HepG2 (cell line): ENCODE measurements around the gene GRB2. TPM values are rescaled to one million over a fixed set of nuclear protein-coding genes. Genes with fewer than 3 reads are reported as not detected.
A peak's percentile ranks its signal among the peaks of the same experiment; 100 is the strongest.

Source experiments
- ASH2L ChIP-seq: fragments of 300-600, 200-600 bp; sonication (generic); IDR thresholded peaks from 2 replicates; pipeline ENCODE4 v1.7.0; 2017; ENCODE audit warnings: low read depth, mild to moderate bottlenecking, moderate library complexity, mixed read lengths, low read length; ENCODE audit not compliant: insufficient read length
- ELF3 ChIP-seq: IDR thresholded peaks from 2 replicates; pipeline ENCODE4 v1.6.1; 2016; ENCODE audit warnings: missing genetic modification reagents, missing compliant biosample characterization
- GZF1 ChIP-seq: sonication (generic); formaldehyde crosslinking; IDR thresholded peaks from 2 replicates; pipeline ENCODE4 v1.5.1; 2020; ENCODE audit warnings: mild to moderate bottlenecking, missing genetic modification reagents
- KDM5A ChIP-seq: fragments of 200-600 bp; sonication (generic); IDR thresholded peaks from 2 replicates; pipeline ENCODE4 v1.7.0; 2018; ENCODE audit warnings: antibody characterized with exemption, mild to moderate bottlenecking, low read length, borderline replicate concordance
- RFX1 ChIP-seq: fragments of 450-650 bp; IDR thresholded peaks from 2 replicates; pipeline ENCODE4 v1.6.1; 2017
- SKI ChIP-seq: fragments of 450-650 bp; IDR thresholded peaks from one replicate; pipeline ENCODE4 v1.6.1; 2018; ENCODE audit warnings: mild to moderate bottlenecking; ENCODE audit not compliant: partially characterized antibody
- STAT6 ChIP-seq: sonication (generic); formaldehyde crosslinking; IDR thresholded peaks from 2 replicates; pipeline ENCODE4 v1.4.0; 2020; ENCODE audit warnings: missing genetic modification reagents, mild to moderate bottlenecking, borderline replicate concordance
- TSC22D2 ChIP-seq: sonication (generic); formaldehyde crosslinking; IDR thresholded peaks from 2 replicates; pipeline ENCODE4 v1.5.1; 2020; ENCODE audit warnings: missing genetic modification reagents, mild to moderate bottlenecking, borderline replicate concordance
- ZBTB20 ChIP-seq: sonication (generic); formaldehyde crosslinking; IDR thresholded peaks from 2 replicates; pipeline ENCODE4 v1.8.1; 2023; ENCODE audit warnings: missing genetic modification reagents, low read depth, mild to moderate bottlenecking, borderline replicate concordance
- ZFP1 ChIP-seq: IDR thresholded peaks from 2 replicates; pipeline ENCODE4 v1.6.1; 2016
- ZFP36L1 ChIP-seq: sonication (generic); formaldehyde crosslinking; IDR thresholded peaks from 2 replicates; pipeline ENCODE4 v1.8.0; 2022; ENCODE audit warnings: mild to moderate bottlenecking, missing genetic modification reagents, moderate library complexity
- ZKSCAN1 ChIP-seq: fragments of 150-350 bp; IDR thresholded peaks from 2 replicates; pipeline ENCODE4 v1.6.1; 2014; ENCODE audit warnings: low read length
- ZNF160 ChIP-seq: sonication (generic); formaldehyde crosslinking; IDR thresholded peaks from 2 replicates; pipeline ENCODE4 v1.8.0; 2022; ENCODE audit warnings: mild to moderate bottlenecking, inconsistent platforms, missing genetic modification reagents
- ZNF44 ChIP-seq: sonication (generic); formaldehyde crosslinking; IDR thresholded peaks from 2 replicates; pipeline ENCODE4 v1.5.1; 2020; ENCODE audit warnings: mild to moderate bottlenecking, missing genetic modification reagents
- ZNF558 ChIP-seq: sonication (generic); formaldehyde crosslinking; IDR thresholded peaks from 2 replicates; pipeline ENCODE4 v1.9.0; 2022; ENCODE audit warnings: mild to moderate bottlenecking, missing genetic modification reagents, borderline replicate concordance
- ZSCAN29 ChIP-seq: sonication (generic); formaldehyde crosslinking; conservative IDR thresholded peaks from 2 replicates; pipeline ENCODE4 v1.4.0; 2020; ENCODE audit warnings: mild to moderate bottlenecking, missing genetic modification reagents
- polyA plus RNA-seq, 8 experiments: library from polyadenylated mRNA; depleted of rRNA in 3 of 8; stranded (reverse) in 7 of 8; unstranded in 1 of 8; fragments of >200 nt; fragmentation: Illumina TruSeq in 4 of 8; extraction: Trizol in 4 of 8; gene quantifications; 2 replicates each; pipeline versions ENCODE4 v1.2.1 to v1.2.3, GENCODE V29; 2011 to 2016; ENCODE audit warnings: low read depth in 4 of 8, missing spikeins in 1 of 8, mixed read lengths in 1 of 8; ENCODE audit not compliant: insufficient read depth in 1 of 8
- total RNA-seq, 5 experiments: library from RNA; depleted of rRNA; stranded (reverse); fragments of >200 nt; fragmentation: Illumina TruSeq; extraction: Trizol; gene quantifications; 2 replicates each; pipeline ENCODE4 v1.2.3, GENCODE V29; 2016; ENCODE audit warnings: low read depth in 1 of 5
- TF ChIP-seq, protein P1 (sequence below): sonication (generic); formaldehyde crosslinking; IDR thresholded peaks from 2 replicates; pipeline ENCODE4 v1.4.0; 2020; ENCODE audit warnings: missing genetic modification reagents
- TF ChIP-seq, protein P2 (sequence below): sonication (generic); formaldehyde crosslinking; IDR thresholded peaks from 2 replicates; pipeline ENCODE4 v1.9.0; 2021; ENCODE audit warnings: missing genetic modification reagents, borderline replicate concordance
- TF ChIP-seq, protein P3 (sequence below): sonication (generic); formaldehyde crosslinking; IDR thresholded peaks from 2 replicates; pipeline ENCODE4 v1.8.1; 2023; ENCODE audit warnings: mild to moderate bottlenecking, moderate library complexity, missing genetic modification reagents

GRB2 gene
- total and polyA plus RNA-seq, 2 of the 13 experiments (the other 11 are each of a cell fraction or from before 2014, with no cell fraction given) = 84.6 to 92.3 TPM

- TF ChIP-seq, protein P1, sequence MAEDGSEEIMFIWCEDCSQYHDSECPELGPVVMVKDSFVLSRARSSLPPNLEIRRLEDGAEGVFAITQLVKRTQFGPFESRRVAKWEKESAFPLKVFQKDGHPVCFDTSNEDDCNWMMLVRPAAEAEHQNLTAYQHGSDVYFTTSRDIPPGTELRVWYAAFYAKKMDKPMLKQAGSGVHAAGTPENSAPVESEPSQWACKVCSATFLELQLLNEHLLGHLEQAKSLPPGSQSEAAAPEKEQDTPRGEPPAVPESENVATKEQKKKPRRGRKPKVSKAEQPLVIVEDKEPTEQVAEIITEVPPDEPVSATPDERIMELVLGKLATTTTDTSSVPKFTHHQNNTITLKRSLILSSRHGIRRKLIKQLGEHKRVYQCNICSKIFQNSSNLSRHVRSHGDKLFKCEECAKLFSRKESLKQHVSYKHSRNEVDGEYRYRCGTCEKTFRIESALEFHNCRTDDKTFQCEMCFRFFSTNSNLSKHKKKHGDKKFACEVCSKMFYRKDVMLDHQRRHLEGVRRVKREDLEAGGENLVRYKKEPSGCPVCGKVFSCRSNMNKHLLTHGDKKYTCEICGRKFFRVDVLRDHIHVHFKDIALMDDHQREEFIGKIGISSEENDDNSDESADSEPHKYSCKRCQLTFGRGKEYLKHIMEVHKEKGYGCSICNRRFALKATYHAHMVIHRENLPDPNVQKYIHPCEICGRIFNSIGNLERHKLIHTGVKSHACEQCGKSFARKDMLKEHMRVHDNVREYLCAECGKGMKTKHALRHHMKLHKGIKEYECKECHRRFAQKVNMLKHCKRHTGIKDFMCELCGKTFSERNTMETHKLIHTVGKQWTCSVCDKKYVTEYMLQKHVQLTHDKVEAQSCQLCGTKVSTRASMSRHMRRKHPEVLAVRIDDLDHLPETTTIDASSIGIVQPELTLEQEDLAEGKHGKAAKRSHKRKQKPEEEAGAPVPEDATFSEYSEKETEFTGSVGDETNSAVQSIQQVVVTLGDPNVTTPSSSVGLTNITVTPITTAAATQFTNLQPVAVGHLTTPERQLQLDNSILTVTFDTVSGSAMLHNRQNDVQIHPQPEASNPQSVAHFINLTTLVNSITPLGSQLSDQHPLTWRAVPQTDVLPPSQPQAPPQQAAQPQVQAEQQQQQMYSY (CRISPR knock-in tag) = 0 out of 2 replicates have a peak, but pooled peaks have one; percentile 1
- TF ChIP-seq TSC22D2 (0 out of 2 replicates have a peak, but pooled peaks have one; percentile 9), KDM5A (peak; percentile 67), SKI (no peak), ASH2L (peak; percentile 0), ELF3 (CRISPR knock-in tag) (no peak), ZBTB20 (0 out of 2 replicates have a peak, but pooled peaks have one; percentile 15), ZNF558 (0 out of 2 replicates have a peak, but pooled peaks have one; percentile 8), ZSCAN29 (CRISPR knock-in tag) (0 out of 2 replicates have a peak, but pooled peaks have one; percentile 13), ZFP1 (0 out of 2 replicates have a peak, but pooled peaks have one; percentile 7), RFX1 (no peak), ZNF160 (CRISPR knock-in tag) (no peak), STAT6 (peak; percentile 13; the same call in 1 of the 2 replicates), GZF1 (CRISPR knock-in tag) (peak; percentile 61; the same call in 1 of the 2 replicates), ZNF44 (CRISPR knock-in tag) (no peak), ZFP36L1 (CRISPR knock-in tag) (0 out of 2 replicates have a peak, but pooled peaks have one; percentile 8), ZKSCAN1 (no peak)
- TF ChIP-seq, protein P2, sequence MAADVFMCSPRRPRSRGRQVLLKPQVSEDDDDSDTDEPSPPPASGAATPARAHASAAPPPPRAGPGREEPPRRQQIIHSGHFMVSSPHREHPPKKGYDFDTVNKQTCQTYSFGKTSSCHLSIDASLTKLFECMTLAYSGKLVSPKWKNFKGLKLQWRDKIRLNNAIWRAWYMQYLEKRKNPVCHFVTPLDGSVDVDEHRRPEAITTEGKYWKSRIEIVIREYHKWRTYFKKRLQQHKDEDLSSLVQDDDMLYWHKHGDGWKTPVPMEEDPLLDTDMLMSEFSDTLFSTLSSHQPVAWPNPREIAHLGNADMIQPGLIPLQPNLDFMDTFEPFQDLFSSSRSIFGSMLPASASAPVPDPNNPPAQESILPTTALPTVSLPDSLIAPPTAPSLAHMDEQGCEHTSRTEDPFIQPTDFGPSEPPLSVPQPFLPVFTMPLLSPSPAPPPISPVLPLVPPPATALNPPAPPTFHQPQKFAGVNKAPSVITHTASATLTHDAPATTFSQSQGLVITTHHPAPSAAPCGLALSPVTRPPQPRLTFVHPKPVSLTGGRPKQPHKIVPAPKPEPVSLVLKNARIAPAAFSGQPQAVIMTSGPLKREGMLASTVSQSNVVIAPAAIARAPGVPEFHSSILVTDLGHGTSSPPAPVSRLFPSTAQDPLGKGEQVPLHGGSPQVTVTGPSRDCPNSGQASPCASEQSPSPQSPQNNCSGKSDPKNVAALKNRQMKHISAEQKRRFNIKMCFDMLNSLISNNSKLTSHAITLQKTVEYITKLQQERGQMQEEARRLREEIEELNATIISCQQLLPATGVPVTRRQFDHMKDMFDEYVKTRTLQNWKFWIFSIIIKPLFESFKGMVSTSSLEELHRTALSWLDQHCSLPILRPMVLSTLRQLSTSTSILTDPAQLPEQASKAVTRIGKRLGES = peak; percentile 35; the same call in 1 of the 2 replicates
- TF ChIP-seq, protein P3, sequence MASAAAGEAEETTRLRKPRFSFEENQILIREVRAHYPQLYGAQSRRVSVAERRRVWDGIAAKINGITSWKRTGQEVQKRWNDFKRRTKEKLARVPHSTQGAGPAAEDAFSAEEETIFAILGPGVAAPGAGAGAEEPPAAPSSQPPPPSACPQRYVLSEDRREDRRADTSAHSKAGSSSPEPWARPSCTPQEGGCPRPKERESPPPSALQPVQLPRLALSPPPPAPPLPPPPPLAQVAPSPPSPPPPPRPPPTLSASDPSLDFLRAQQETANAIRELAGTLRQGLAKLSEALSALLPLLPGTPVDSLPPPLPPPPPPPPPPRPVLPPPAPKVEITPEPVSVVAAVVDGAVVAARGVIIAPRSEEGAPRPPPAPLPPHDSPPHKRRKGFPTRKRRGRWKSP = 0 out of 2 replicates have a peak, but pooled peaks have one; percentile 25
These were observed 11.1 kb downstream of the GRB2 start (continued) for GRCh38 chr17:75394332-75394918.
